ENCODE data around the gene FMO4. TPM values are rescaled to one million over a fixed set of nuclear protein-coding genes. Genes with fewer than 3 reads are reported as not detected.
"Not testable (repeated sequence)": the region's sequence is repeated elsewhere in the genome, so short reads cannot be mapped to it uniquely, and the experiment has no call there.

FMO4 gene
- total RNA-seq, 1 experiment from 2014 or later, result 0.56 TPM

GRCh38 chr1:171286032-171286705 lies 27.8 kb upstream of the FMO4 start:
- Histone ChIP-seq H3K36me3 (ENCODE audit: insufficient read depth, low read length, poor library complexity, severe bottlenecking) (no peaks in the 10 kb centered on the region), H3K9me3 (ENCODE audit: low read depth, low read length, poor library complexity, severe bottlenecking) (no peaks in the 10 kb centered on the region), H3K27ac (ENCODE audit: low read depth, low read length, poor library complexity, severe bottlenecking) (no peak overlapping the region), H3K4me3 (ENCODE audit: low read depth, low read length, poor library complexity, severe bottlenecking) (no peak overlapping the region), H3K27me3 (replicated peaks; ENCODE audit: insufficient read depth, low read depth, low read length, poor library complexity) (no peaks in the 10 kb centered on the region), H3K4me1 (ENCODE audit: insufficient read depth, low read length, poor library complexity, severe bottlenecking) (no peaks in the 10 kb centered on the region)
- no TSS peak for BruUV-seq (replicated peaks)
- TF ChIP-seq CTCF (conservative IDR thresholded peaks at IDR 0.05; ENCODE audit: low read depth, low read length), result no peak
- TF ChIP-seq EZH2 (IDR thresholded peaks at IDR 0.05; ENCODE audit: borderline replicate concordance, low read depth, low read length, poor library complexity, severe bottlenecking), result no peak
- CTCF ChIA-PET, result no interaction called here
- no peak for DNase-seq (ENCODE audit: low spot score)
- POLR2A ChIA-PET (ENCODE audit: low non-redundant PET), result no interaction called here
- intact Hi-C loops (cut with micrococcal nuclease; ENCODE audit: unreplicated experiment), result no loop called here

GRCh38 chr1:171290621-171291020 lies 23.4 kb upstream of the FMO4 start:
- DNase-seq (ENCODE audit: low spot score), result no peak
- intact Hi-C loops (cut with micrococcal nuclease; ENCODE audit: unreplicated experiment), result no loop called here
- Histone ChIP-seq H3K27me3 (replicated peaks; ENCODE audit: insufficient read depth, low read depth, low read length, poor library complexity) (no peaks in the 10 kb centered on the region), H3K4me3 (ENCODE audit: low read depth, low read length, poor library complexity, severe bottlenecking) (no peak overlapping the region), H3K4me1 (ENCODE audit: insufficient read depth, low read length, poor library complexity, severe bottlenecking) (no peaks in the 10 kb centered on the region), H3K27ac (ENCODE audit: low read depth, low read length, poor library complexity, severe bottlenecking) (no peak overlapping the region), H3K36me3 (ENCODE audit: insufficient read depth, low read length, poor library complexity, severe bottlenecking) (no peaks in the 10 kb centered on the region), H3K9me3 (ENCODE audit: low read depth, low read length, poor library complexity, severe bottlenecking) (no peaks in the 10 kb centered on the region)
- POLR2A ChIA-PET (ENCODE audit: low non-redundant PET), result interaction anchor here (0.6 kb wide), 1 partner anchor 987 kb away, joined by 3 read pairs; no protein-coding TSS in a partner anchor
- BruUV-seq (replicated peaks), result no TSS peak
- TF ChIP-seq EZH2 (IDR thresholded peaks at IDR 0.05; ENCODE audit: borderline replicate concordance, low read depth, low read length, poor library complexity, severe bottlenecking), result no peak
- TF ChIP-seq CTCF (conservative IDR thresholded peaks at IDR 0.05; ENCODE audit: low read depth, low read length), result no peak
- CTCF ChIA-PET, result no interaction called here

- Histone ChIP-seq H3K27ac (ENCODE audit: low read depth, low read length, poor library complexity, severe bottlenecking) (no peak overlapping the region), H3K4me1 (ENCODE audit: insufficient read depth, low read length, poor library complexity, severe bottlenecking) (no peaks in the 10 kb centered on the region), H3K36me3 (ENCODE audit: insufficient read depth, low read length, poor library complexity, severe bottlenecking) (no peaks in the 10 kb centered on the region), H3K4me3 (ENCODE audit: low read depth, low read length, poor library complexity, severe bottlenecking) (no peak overlapping the region), H3K27me3 (replicated peaks; ENCODE audit: insufficient read depth, low read depth, low read length, poor library complexity) (no peaks in the 10 kb centered on the region), H3K9me3 (ENCODE audit: low read depth, low read length, poor library complexity, severe bottlenecking) (no peaks in the 10 kb centered on the region)
- POLR2A ChIA-PET (ENCODE audit: low non-redundant PET), result no interaction called here
- DNase-seq (ENCODE audit: low spot score), result no peak
- no TSS peak for BruUV-seq (replicated peaks)
- CTCF ChIA-PET, result no interaction called here
- intact Hi-C loops (cut with micrococcal nuclease; ENCODE audit: unreplicated experiment), result no loop called here
- TF ChIP-seq EZH2 (IDR thresholded peaks at IDR 0.05; ENCODE audit: borderline replicate concordance, low read depth, low read length, poor library complexity, severe bottlenecking) (no peak), CTCF (conservative IDR thresholded peaks at IDR 0.05; ENCODE audit: low read depth, low read length) (no peak)
These were observed 21.2 kb upstream of the FMO4 start for GRCh38 chr1:171292799-171293198.

DNA sequence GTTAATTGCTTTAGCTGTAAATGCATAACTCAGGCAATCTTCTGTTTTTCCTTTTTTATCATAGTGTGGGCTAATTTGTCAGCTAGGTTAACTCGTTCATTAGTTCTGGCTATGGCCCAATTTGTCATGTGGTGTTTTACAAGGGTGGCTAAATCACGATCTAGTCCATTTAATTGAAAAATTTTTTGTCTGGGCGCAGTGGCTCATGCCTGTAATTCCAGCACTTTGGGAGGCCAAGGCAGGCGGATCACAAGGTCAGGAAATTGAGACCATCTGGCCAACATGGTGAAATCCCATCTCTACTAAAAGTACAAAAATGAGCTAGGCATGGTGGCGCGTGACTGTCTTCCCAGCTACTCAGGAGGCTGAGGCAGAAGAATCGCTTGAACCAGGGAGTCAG lies 18.6 kb upstream of the FMO4 start:
- H3K36me3 ChIP-seq (ENCODE audit: insufficient read depth, low read length, poor library complexity, severe bottlenecking); H3K27me3 ChIP-seq (replicated peaks; ENCODE audit: insufficient read depth, low read depth, low read length, poor library complexity); H3K27ac ChIP-seq (ENCODE audit: low read depth, low read length, poor library complexity, severe bottlenecking); H3K9me3 ChIP-seq (ENCODE audit: low read depth, low read length, poor library complexity, severe bottlenecking); H3K4me1 ChIP-seq (ENCODE audit: insufficient read depth, low read length, poor library complexity, severe bottlenecking); H3K4me3 ChIP-seq (ENCODE audit: low read depth, low read length, poor library complexity, severe bottlenecking); DNase-seq (ENCODE audit: low spot score); intact Hi-C loops (cut with micrococcal nuclease; ENCODE audit: unreplicated experiment); BruUV-seq (replicated peaks); CTCF ChIA-PET; POLR2A ChIA-PET (ENCODE audit: low non-redundant PET): not testable (repeated sequence)
